Upper lobe of left lung (tissue), 6 donors: Measurements from ENCODE around the gene TCF7L2. TPM values are rescaled to one million over a fixed set of nuclear protein-coding genes. Genes with fewer than 3 reads are reported as not detected.

Source experiments
- ATAC-seq, 2 donors: fragments of 200-7000 bp; cut with Tn5 transposase; one replicate each; pipeline ENCODE4 v1.9.1; 2022; ENCODE audit warnings: mild to moderate bottlenecking in 2 of 2, moderate library complexity in 2 of 2; ENCODE audit not compliant: low FRiP score in 2 of 2
- DNase-seq, 2 donors: peaks; one replicate each; pipeline ENCODE4 v3.0.0-alpha.2; 2019 to 2020
- H3K27ac ChIP-seq, 4 donors: fragments of 200-600 bp; sonication (generic); one replicate each; pipeline ENCODE4 v1.5.1; 2016 to 2019
- H3K27me3 ChIP-seq, 4 donors: fragments of 200-600 bp; sonication (generic); one replicate each; pipeline ENCODE4 v1.5.1; 2017 to 2019
- H3K36me3 ChIP-seq, 4 donors: fragments of 200-600 bp; sonication (generic); one replicate each; pipeline ENCODE4 v1.5.1; 2016 to 2019
- H3K4me1 ChIP-seq, 4 donors: fragments of 200-600 bp; sonication (generic); one replicate each; pipeline ENCODE4 v1.5.1; 2018 to 2019
- H3K4me3 ChIP-seq, 4 donors: fragments of 200-600 bp; sonication (generic); one replicate each; pipeline ENCODE4 v1.5.1; 2017 to 2019; ENCODE audit warnings: mild to moderate bottlenecking in 2 of 4, moderate library complexity in 1 of 4
- H3K9me3 ChIP-seq, 4 donors: fragments of 200-600 bp; sonication (generic); one replicate each; pipeline ENCODE4 v1.5.1; 2018 to 2019
- EP300 ChIP-seq, 4 donors: sonication (generic); formaldehyde crosslinking; IDR thresholded peaks; one replicate each; pipeline ENCODE4 v1.5.1; 2017; ENCODE audit warnings: antibody characterized with exemption in 4 of 4, control low read depth in 2 of 4
- POLR2A ChIP-seq, 4 donors: fragments of 450-650 bp; IDR thresholded peaks; one replicate each; pipeline ENCODE4 v1.5.1; 2016 to 2017; ENCODE audit warnings: antibody characterized with exemption in 4 of 4, mild to moderate bottlenecking in 2 of 4
- POLR2AphosphoS5 ChIP-seq, 2 donors: sonication (generic); formaldehyde crosslinking; IDR thresholded peaks; one replicate each; pipeline ENCODE4 v1.5.1; 2017; ENCODE audit warnings: antibody characterized with exemption in 2 of 2
- WGBS, 2 donors: methylation state at CpG; one replicate each; pipeline ENCODE4 v1.1.5; 2017 to 2018; 5-methylcytosine and 5-hydroxymethylcytosine counted together
- total RNA-seq, 6 donors: library from RNA; depleted of rRNA in 4 of 6; stranded (reverse); fragments of >200 nt in 4 of 6; gene quantifications; one replicate each; pipeline versions ENCODE4 v1.1.0 to v1.2.1, GENCODE V29; 2016 to 2021
- TF ChIP-seq, protein P1 (sequence below), 6 experiments: fragments of 450-650 bp in 4 of 6; fragments of 200-600 bp in 2 of 6; sonication (generic) in 2 of 6; IDR thresholded peaks; one replicate each; pipeline ENCODE4 v1.5.1; 2016 to 2019; ENCODE audit warnings: antibody characterized with exemption in 6 of 6
- donor health status: DM: no; HTN: no; CAD: no; lungs with moderate emphysema.
- donor health status: DM: no; HTN: yes; CAD: no; lungs with severe emphysema.

TCF7L2 gene
- total RNA-seq, 6 donors from 2014 or later: 15.5 to 80.3 (median 48.1) TPM

DNA sequence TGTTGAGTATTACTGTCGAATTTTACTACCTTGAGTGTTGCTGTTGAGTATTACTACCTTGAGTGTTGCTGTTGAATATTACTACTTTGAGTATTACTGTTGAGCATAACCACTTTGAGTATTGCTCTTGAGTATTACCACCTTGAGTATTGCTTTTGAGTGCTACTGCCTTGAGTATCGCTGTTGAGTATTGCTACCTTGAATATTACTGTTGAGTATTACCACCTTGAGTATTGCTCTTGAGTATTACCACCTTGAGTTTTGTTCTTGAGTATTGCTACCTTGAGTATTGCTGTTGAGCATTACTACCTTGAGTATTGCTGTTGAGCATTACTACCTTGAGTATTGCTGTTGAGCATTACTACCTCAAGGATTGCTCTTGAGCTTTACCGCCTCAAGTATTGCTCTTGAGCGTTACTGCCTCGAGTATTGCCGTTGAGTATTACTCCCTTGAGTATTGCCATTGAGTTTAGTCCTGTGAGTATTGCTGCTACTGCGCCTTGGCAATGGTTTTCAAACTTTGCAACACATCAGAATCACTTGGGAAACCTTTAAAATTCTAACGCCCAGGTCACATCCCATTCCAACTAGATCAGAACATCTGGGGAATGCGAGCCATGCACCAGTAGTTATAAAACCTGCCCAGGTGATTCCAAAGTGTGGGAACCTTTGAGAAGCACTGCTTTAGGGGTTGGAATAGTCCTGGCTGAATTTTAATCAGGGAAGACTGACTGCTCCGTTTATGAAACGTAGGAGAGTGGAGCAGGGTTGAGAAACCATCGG lies 61.7 kb downstream of the TCF7L2 start:
- TF ChIP-seq EP300 (IDR thresholded peaks at IDR 0.05) (no peak), POLR2A (IDR thresholded peaks at IDR 0.05) (no peak), POLR2AphosphoS5 (IDR thresholded peaks at IDR 0.05) (no peak)
- TF ChIP-seq, protein P1, sequence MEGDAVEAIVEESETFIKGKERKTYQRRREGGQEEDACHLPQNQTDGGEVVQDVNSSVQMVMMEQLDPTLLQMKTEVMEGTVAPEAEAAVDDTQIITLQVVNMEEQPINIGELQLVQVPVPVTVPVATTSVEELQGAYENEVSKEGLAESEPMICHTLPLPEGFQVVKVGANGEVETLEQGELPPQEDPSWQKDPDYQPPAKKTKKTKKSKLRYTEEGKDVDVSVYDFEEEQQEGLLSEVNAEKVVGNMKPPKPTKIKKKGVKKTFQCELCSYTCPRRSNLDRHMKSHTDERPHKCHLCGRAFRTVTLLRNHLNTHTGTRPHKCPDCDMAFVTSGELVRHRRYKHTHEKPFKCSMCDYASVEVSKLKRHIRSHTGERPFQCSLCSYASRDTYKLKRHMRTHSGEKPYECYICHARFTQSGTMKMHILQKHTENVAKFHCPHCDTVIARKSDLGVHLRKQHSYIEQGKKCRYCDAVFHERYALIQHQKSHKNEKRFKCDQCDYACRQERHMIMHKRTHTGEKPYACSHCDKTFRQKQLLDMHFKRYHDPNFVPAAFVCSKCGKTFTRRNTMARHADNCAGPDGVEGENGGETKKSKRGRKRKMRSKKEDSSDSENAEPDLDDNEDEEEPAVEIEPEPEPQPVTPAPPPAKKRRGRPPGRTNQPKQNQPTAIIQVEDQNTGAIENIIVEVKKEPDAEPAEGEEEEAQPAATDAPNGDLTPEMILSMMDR (IDR thresholded peaks at IDR 0.05): no peak
- DNase-seq (no peak), ATAC-seq (no peak)
- WGBS, 2 donors: 80 to 87% methylated on average over 12 of the region's 12 CpGs
- Histone ChIP-seq H3K27ac (no peak overlapping the region), H3K27me3 (no peaks in the 10 kb centered on the region), H3K4me3 (no peak overlapping the region), H3K4me1 (peaks cover under 1 to 15% (median 10%) of the 10 kb centered on the region in 4 donors), H3K36me3 (no peaks in the 10 kb centered on the region), H3K9me3 (no peaks in the 10 kb centered on the region)

DNA sequence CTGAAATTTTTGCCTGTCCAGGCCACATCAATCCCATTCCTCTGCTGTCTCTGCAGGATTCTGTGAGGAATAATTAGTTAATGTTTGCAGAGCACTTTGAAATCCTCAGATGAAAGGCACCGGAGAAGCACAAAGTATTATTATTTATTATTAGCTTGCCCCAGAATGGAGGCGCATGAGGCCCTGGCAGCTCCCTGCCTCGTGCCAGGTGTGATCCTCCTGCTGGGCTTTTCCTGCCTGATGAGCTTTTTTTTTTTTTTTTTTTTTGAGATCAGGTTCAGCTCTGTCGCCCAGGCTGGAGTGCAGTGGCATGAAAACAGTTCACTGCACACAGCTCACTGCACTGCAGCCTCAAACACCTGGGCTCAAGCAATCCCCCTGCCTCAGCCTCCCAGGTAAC lies 65.2 kb downstream of the TCF7L2 start:
- no peak for DNase-seq
- TF ChIP-seq POLR2A (IDR thresholded peaks at IDR 0.05) (no peak), EP300 (IDR thresholded peaks at IDR 0.05) (no peak), POLR2AphosphoS5 (IDR thresholded peaks at IDR 0.05) (no peak)
- TF ChIP-seq, protein P1 (IDR thresholded peaks at IDR 0.05): no peak
- Histone ChIP-seq H3K9me3 (no peaks in the 10 kb centered on the region), H3K27me3 (no peaks in the 10 kb centered on the region), H3K4me3 (no peak overlapping the region), H3K27ac (no peak overlapping the region), H3K36me3 (no peaks in the 10 kb centered on the region), H3K4me1 (peaks cover 15 to 31% (median 23%) of the 10 kb centered on the region in 4 donors)
- no peak for ATAC-seq
- 61 to 71% methylated on average over 4 of the region's 4 CpGs for WGBS, 2 donors

DNA sequence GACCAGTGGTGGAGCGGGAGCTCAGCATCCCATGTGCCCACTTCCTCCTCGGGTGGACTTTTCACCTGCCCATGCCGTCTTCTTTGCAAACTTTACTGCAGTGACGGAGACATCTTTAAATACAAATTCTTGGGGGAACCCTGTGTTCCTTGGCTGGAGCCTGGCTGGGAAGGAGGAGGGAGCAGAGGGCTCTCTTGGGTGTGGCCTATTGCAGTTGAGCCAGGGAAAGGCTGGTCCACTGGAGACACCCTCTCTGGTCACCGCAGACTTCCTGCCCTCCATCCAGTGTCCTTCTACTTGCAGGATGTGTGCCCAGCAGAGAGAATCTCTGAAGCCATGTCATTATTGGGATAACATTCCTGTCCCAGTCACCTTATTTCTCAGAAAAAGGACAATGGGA lies 67.3 kb downstream of the TCF7L2 start:
- Histone ChIP-seq H3K27ac (no peak overlapping the region), H3K27me3 (no peaks in the 10 kb centered on the region), H3K9me3 (no peaks in the 10 kb centered on the region), H3K36me3 (no peaks in the 10 kb centered on the region), H3K4me1 (peaks cover 32 to 53% (median 42%) of the 10 kb centered on the region in 4 donors), H3K4me3 (no peak overlapping the region)
- 82 to 92% methylated on average over 5 of the region's 5 CpGs for whole genome bisulfite sequencing, 2 donors
- ATAC-seq (no peak), DNase-seq (no peak)
- TF ChIP-seq, protein P1 (IDR thresholded peaks at IDR 0.05): no peak
- TF ChIP-seq EP300 (IDR thresholded peaks at IDR 0.05): no peak
- TF ChIP-seq POLR2AphosphoS5 (IDR thresholded peaks at IDR 0.05): no peak
- no peak for TF ChIP-seq POLR2A (IDR thresholded peaks at IDR 0.05)

DNA sequence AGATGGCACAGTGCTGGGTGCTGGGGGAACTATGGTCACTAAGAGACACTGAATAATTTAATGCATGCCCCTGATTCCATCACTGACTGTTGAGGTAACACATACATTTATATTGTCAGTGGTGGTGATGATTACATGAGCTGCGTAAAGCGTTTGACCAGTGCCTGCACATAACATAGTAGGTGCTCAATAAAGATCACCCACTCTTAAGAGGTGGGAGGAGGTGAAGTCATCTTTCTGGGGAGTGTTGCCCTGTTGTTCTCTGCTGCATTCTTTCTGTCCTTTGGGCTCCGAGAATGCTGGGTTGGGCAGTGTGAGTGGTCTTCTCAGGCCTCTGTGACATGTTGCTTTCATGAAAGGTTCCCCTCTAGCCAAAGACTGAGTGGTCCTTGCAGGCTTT lies 68.0 kb downstream of the TCF7L2 start:
- no peak for ATAC-seq
- TF ChIP-seq, protein P1 (IDR thresholded peaks at IDR 0.05): no peak
- TF ChIP-seq EP300 (IDR thresholded peaks at IDR 0.05) (no peak), POLR2AphosphoS5 (IDR thresholded peaks at IDR 0.05) (no peak), POLR2A (IDR thresholded peaks at IDR 0.05) (no peak)
- H3K27ac ChIP-seq: no peak overlapping the region
- H3K4me3 ChIP-seq: no peak overlapping the region
- no peaks in the 10 kb centered on the region for H3K36me3 ChIP-seq
- no peak for DNase-seq
- WGBS, 2 donors: 93 to 96% methylated on average over 3 of the region's 3 CpGs
- H3K9me3 ChIP-seq: no peaks in the 10 kb centered on the region
- H3K4me1 ChIP-seq: peaks cover 32 to 53% (median 48%) of the 10 kb centered on the region in 4 donors
- no peaks in the 10 kb centered on the region for H3K27me3 ChIP-seq

DNA sequence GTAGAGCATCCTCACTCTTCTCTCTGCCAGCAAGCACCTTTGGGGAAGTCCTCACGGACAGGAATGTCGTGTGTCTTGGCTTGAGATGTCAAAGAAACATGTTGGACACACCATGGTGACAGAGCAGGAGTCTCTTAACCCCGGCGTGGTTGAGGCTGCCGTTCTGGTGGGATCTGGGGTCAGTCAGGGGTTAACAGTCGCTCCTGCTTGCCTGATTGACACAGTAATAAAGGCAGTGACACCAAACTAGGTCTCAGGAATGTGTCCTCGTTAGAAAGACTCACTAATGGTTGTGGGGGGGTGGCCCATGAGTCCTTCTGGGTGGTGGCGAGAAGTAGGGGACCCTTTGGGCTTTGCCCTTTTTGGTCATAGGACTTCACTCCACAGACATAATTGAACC lies 69.0 kb downstream of the TCF7L2 start:
- ATAC-seq (no peak), DNase-seq (no peak)
- H3K27ac ChIP-seq: peak overlapping the region in 1 of 4 donors; percentile 4
- peaks cover 32 to 53% (median 48%) of the 10 kb centered on the region in 4 donors for H3K4me1 ChIP-seq
- H3K27me3 ChIP-seq: no peaks in the 10 kb centered on the region
- no peak overlapping the region for H3K4me3 ChIP-seq
- no peaks in the 10 kb centered on the region for H3K9me3 ChIP-seq
- no peaks in the 10 kb centered on the region for H3K36me3 ChIP-seq
- TF ChIP-seq, protein P1 (IDR thresholded peaks at IDR 0.05): no peak
- peak in 1 of 2 donors; percentile 0 for TF ChIP-seq POLR2AphosphoS5 (IDR thresholded peaks at IDR 0.05)
- TF ChIP-seq EP300 (IDR thresholded peaks at IDR 0.05): no peak
- 74 to 86% methylated on average over 8 of the region's 8 CpGs for WGBS, 2 donors
